GM19025 (cell line): Measurements from ENCODE around the gene TGFBR1.
"Not testable (repeated sequence)": the region's sequence is repeated elsewhere in the genome, so short reads cannot be mapped to it uniquely, and the experiment has no call there.

Source experiments
- ATAC-seq: cut with Tn5 transposase; IDR thresholded peaks from one replicate; pipeline ENCODE4 v1.9.1; 2021; ENCODE audit warnings: mild to moderate bottlenecking, low read depth, moderate library complexity; ENCODE audit not compliant: unreplicated experiment

The TGFBR1 gene

GRCh38 chr9:99184475-99185347 is 79.8 kb downstream of the TGFBR1 start:
- ATAC-seq, result no peak

GRCh38 chr9:99185348-99185632 is 80.4 kb downstream of the TGFBR1 start:
- ATAC-seq, result no peak

GRCh38 chr9:99185934-99186333 is 81.0 kb downstream of the TGFBR1 start:
- no peak for ATAC-seq

GRCh38 chr9:99187311-99187710 is 82.4 kb downstream of the TGFBR1 start:
- ATAC-seq, result no peak

GRCh38 chr9:99189186-99189585 is 84.3 kb downstream of the TGFBR1 start:
- ATAC-seq, result no peak

- ATAC-seq, result no peak
These were observed 85.1 kb downstream of the TGFBR1 start for GRCh38 chr9:99189887-99190596.

- ATAC-seq, result no peak
These were observed 85.8 kb downstream of the TGFBR1 start for GRCh38 chr9:99190597-99191283.

- no peak for ATAC-seq
These were observed 88.0 kb downstream of the TGFBR1 start for GRCh38 chr9:99192786-99193465.

- ATAC-seq, result no peak
These were observed 88.5 kb downstream of the TGFBR1 start for GRCh38 chr9:99193466-99193821.

GRCh38 chr9:99196484-99196883 is 91.6 kb downstream of the TGFBR1 start:
- not testable (repeated sequence) for ATAC-seq

- no peak for ATAC-seq
These were observed 92.3 kb downstream of the TGFBR1 start for GRCh38 chr9:99197124-99197630.

GRCh38 chr9:99197987-99198386 is 93.1 kb downstream of the TGFBR1 start:
- no peak for ATAC-seq

GRCh38 chr9:99199938-99200539 is 95.1 kb downstream of the TGFBR1 start:
- ATAC-seq, result no peak

GRCh38 chr9:99201603-99202002 is 96.7 kb downstream of the TGFBR1 start:
- ATAC-seq, result no peak
